DND-41 (cell line): Measurements from ENCODE around the gene FKBP14.

Experiments
- CTCF ChIP-seq: IDR thresholded peaks from 2 replicates; pipeline ENCODE4 v1.5.1; 2012; ENCODE audit warnings: borderline replicate concordance, low read length, moderate library complexity, mild to moderate bottlenecking; ENCODE audit not compliant: poor library complexity, severe bottlenecking; ENCODE audit errors: extremely low read depth
- EZH2 ChIP-seq: IDR thresholded peaks from 3 replicates; pipeline ENCODE4 v1.6.1; 2012; ENCODE audit warnings: borderline replicate concordance, low read depth, mild to moderate bottlenecking, moderate library complexity, low read length, inconsistent platforms; ENCODE audit not compliant: severe bottlenecking

GRCh38 chr7:30062587-30062986, 36.1 kb upstream of the FKBP14 start:
- TF ChIP-seq CTCF (peak; percentile 71), EZH2 (no peak)
